IPS-NIHi7 (cell line): ENCODE results near the gene TP53BP1.
A peak's percentile ranks its signal among the peaks of the same experiment; 100 is the strongest.
"Not testable (repeated sequence)": the region's sequence is repeated elsewhere in the genome, so short reads cannot be mapped to it uniquely, and the experiment has no call there.

Source experiments
- DNase-seq: peaks from one replicate; pipeline ENCODE4 v3.0.0; 2012; ENCODE audit warnings: mixed read lengths; ENCODE audit errors: extremely low spot score

Gene TP53BP1

DNA sequence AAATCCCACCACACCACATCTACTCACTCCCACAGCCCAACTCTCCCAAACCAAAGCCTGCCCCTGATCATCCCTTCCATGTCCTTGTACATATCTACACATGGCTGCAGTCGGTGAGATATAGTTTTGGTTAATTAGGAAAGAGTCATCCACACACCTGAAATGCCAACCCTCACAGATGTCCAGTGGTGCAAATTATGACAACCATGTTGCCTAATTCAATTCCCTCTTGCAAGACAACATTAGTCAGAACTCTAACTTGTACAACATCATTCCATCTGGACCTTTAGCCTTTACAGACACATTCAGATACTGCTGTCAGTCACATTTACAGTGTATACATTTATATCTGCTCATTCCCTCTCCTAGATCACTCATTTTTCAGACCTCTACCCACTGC, 80.9 kb downstream of the TP53BP1 start:
- no peak for DNase-seq

DNA sequence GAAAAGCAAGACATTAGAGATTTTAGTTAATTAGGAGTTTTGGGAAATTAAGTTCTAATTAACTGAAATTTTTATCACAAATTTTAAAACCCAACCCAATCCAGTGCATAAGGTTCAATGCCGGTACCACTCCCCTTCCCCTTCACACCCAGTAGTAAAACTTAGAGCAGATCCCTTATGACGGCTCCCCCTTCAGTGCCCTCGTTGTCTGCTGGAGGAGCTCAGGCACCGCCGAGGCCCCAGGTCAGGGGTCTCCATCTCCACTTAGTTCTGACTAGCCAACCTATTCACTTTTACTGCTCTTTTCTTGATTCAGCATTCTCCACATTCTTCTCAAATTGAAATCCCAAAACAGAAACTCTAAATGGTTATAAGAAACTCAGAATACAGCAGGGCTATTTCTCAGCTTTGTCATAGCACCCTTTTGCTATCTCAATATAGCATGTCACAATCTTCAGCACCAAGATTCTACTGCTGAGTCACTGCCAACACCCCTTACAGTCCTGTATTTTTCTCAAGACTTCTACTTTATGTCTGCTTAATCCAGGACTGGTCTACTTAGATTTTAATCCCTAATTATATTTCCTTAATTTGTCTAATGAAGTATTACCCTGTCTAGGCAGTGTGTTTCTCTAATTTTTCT, 82.3 kb downstream of the TP53BP1 start:
- DNase-seq, result no peak

DNA sequence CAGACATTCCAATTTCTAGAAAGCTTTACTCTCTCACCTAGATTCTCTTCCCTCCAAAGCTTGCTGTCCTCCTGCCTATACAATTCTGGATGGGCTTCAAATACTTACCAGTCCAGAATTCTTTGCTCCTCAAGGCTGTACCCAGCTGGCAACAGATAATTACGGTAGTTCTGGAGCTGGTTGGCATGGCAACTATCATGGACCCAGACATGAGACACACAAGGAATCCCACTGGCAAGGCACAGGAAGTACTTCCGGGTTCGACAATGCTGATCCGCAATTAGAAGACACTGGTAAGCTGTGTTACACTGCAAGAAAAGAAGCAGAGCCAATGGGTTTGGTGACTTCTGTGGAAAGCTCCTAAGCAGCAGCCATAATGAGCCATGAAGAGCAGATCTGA, 84.2 kb downstream of the TP53BP1 start:
- no peak for DNase-seq

DNA sequence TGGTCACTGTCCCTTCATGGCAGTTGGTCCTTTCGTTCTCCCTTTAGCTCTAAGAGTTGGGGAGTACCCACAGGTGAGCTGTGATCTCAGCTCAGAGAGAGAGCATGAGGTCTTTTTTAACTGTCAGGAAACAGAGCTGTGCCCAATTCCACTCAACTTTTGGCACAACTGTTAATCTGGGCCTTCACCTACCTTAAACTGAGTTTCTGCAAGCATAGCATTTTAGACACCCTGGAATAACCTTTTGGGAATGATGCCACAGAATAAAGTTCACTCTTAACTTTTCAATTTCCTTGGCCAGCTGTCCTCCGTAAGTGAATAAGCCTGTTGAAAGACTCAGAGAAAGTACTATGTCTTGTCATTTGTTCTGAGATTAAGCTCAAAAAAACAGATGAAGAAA, 86.1 kb downstream of the TP53BP1 start:
- DNase-seq, result no peak

DNA sequence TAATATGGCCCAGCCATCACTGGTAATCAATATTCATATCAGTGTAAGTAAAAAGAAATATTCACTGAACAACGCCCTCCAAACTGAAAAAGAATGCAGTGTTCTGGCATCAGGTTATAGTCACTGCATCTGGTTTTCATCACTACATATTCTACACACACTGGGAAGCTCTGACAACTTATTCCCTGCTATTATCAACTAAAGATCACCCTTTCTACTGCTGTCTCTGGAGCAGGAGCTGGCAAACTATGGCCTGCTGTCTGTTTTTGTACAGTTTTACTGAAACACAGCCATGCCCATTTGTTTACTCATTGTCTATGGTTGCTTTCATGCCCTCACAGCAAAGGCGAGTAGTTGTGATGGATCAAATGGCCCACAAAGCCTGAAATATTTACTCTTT, 86.8 kb downstream of the TP53BP1 start:
- no peak for DNase-seq

DNA sequence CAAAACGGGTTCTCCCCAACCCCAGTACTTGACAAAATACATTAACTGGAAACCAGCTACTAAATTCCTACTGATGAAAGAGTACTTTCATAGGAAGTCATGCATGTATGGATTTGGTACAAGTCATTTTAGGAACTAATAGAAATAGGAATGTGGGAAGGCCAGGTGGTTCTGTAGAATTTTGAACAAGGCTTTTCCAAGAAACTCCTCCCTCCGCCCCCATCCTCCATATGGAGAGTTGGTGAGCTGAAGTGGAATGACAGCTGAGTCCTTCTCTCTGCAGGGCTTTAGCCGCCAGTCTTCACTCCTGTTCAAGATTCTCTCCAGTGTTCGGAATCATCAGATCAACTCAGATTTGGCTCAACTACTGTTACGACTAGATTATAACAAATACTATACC, 88.8 kb downstream of the TP53BP1 start:
- no peak for DNase-seq

DNA sequence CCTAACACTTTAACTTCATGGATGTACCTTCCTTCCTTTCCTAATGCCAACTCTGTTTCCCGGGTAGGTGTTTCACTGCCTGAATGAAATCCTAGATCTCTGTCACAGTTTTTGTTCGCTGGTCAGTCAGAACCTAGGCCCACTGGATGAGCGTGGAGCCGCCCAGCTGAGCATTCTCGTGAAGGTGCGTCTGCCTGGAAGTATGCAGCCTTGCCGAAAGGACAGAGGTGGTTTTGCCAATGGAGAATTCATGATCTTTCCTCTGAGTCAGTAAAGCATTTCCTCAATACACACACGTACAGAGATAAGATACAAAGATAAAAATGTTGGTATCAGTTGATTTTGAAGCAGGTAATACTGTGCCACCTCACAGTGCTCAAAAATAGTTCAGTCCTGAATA, 89.3 kb downstream of the TP53BP1 start:
- no peak for DNase-seq

DNA sequence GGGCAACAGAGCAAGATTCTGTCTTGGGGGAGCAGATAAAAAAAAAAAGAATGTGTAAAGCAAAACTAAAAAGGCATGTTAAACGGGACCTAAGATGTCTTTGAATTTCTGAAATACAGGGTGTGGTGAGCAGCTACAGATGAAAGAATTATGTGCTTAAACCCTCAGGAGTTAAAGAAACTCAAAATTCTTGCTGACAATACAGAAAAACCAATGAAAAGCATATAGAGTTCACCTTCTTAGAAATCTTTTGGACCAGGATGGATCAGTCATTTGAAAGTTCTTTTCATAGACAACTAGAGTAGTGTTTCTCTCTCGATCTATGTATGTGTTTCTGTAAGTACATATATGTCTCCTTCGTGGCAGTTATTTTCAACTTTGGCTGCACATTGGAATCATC, 90.7 kb downstream of the TP53BP1 start:
- DNase-seq, result no peak

DNA sequence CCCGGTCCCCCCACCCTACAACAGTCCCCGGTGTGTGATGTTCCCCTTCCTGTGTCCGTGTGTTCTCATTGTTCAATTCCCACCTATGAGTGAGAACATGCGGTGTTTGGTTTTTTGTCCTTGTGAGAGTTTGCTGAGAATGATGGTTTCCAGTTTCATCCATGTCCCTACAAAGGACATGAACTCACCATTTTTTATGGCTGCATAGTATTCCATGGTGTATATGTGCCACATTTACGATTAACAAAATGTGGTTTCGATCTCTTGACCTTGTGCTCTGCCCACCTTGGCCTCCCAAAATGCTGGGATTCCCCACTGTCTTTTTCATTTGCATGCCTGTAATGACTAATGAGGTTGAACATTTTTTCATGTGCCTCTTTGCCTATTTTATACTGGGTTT, 99.4 kb downstream of the TP53BP1 start:
- not testable (repeated sequence) for DNase-seq

DNA sequence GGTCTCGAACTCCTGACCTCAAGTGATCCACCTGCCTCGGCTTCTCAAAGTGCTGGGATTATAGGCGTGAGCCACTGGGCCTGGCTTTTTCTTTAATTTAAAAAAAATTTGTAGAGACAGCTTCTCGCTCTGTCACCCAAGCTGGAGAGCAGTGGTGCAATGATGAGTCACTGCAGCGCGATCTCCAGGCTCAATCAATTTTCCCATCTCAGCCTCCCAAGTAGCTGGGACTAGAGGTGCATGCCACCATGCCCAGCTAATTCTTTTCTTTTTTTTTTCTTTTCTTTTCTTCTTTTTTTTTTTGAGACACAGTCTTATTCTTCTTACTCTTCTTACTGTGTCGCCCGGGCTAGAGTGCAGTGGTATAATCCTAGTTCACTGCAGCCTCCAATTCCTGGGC, 102.2 kb downstream of the TP53BP1 start:
- DNase-seq, result no peak

DNA sequence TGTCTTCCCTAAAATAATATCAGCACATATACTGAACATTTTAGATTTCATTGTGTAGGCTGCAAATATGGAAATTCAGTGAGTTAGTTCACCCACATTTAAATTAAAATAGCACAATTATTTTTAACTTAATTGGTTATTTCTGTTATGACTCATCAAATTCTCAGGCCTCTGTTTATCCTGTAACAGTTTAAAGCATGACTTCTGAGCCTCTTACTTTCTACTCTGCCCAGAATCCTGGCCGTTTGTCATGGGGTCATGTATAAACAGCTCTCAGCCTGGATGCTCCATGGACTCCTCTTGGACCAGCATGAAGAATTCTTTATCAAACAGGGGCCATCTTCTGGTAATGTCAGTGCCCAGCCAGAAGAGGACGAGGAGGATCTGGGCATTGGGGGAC, 109.9 kb downstream of the TP53BP1 start:
- DNase-seq, result no peak

DNA sequence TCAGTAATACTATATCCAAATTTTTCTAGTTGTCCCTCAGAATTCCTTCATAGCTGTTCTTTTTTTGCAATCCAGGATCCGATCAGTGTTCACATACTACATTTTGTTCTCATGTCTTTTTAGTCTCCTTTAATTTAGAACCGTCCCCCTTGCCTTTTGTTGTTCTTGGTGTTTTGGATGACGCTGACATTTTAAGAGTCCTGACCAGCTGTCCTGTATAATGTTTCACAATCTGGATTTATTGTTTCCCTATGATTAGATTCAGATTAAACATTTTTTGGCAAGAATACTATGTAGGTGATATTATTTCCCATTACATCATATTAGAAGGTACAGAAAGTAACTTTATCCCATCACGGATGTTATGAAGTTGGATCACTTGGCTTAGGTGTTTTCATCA, 110.6 kb downstream of the TP53BP1 start:
- no peak for DNase-seq

DNA sequence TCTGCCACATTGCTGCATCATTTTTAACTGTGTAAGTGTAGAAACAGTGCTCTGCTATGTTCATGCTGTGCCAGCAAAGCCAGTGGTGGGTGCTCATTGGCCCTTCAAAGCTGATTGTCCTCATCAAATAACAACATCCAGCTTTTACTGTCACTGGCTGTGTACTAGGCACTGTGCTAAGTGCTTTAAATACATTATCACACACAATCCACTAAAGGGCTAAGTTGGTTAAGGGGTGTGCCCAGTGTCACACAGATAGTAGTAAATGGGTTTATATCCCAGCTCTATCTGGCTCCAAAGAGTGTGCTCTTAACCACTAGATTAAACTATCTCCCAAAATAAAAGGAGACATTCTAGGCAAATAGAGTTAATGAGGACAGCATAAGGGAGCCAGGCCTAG, 114.4 kb downstream of the TP53BP1 start:
- no peak for DNase-seq

DNA sequence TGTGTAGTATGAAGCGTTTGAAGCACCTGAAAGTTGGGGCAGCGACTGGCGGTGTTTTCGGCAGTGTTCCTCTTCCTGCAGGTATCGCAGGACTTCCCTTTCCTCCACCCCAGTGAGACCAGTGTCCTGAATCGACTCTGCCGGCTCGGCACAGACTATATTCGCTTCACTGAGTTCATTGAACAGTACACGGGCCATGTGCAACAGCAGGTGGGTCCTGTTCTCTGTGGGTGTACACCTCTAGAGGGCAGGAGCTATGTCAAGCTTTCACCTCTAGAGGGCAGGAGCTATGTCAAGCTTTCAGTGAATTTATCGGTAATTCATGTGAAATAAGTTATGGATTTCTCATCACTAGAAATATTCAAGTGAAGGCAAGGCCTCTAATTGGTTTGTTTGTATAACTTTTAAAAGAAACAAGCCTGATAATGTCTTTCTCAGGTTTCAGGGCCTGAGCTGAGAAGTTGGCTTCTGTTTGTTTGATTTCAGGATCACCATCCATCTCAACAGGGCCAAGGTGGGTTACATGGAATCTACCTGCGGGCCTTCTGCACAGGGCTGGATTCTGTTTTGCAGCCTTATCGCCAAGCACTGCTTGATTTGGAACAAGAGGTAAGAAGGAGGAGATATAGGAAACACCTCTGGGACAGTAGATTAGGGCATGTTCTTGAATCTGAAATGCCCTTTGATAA, 116.8 kb downstream of the TP53BP1 start:
- peak; percentile 49 for DNase-seq

DNA sequence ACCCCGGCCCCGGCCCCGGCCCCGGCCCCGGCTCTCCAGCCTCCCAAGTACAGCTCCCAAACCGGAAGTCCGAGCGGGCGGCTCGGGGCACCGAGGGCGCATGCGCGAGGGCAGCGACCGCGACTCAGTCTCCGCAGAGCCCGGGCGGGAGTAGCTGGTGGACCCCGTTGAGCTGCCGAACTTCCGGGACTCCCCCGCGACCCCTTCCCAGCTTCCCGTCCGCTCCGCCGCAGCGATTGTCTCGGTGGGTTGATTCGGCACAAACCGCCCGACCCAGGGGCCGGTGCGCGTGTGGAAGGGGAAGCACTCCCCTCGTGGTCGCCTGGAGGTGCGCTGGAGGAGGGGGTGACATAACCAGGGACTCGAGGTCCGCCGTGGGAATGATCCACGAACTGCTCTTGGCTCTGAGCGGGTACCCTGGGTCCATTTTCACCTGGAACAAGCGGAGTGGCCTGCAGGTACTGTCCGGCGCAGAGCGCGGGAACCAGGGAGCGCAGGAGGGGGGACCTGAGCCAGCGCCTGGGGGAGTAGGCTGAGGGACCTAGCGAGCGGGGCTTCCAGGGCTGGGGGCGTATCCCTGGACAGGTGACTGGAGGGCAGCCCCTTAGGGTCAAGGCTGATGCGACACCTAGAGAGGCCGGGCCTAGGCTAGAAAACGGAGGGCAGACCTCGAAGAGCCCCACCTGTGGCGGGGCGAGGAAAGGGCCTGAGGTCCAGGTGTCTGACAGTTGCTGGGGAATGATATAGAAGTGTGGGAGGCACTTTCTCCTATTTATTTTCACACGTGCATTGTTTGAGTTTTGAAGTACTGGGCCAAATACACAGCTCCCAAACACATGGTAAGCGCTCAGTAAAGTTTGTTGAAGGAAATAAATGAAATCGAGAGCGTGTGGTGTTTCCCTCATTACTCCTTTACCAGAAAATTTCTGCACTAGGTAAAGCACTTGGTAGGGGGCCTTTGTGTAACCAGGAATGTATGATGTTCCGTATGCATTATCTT, 121.7 kb downstream of the TP53BP1 start, which contains the start of the genes TUBGCP4 and ZSCAN29:
TUBGCP4 (plus strand) TSS at position 127 of the 1,000 bp plus-strand sequence; CDS start at position 381, 254 bp downstream.
ZSCAN29 (minus strand) TSS at position 69 of the 1,000 bp plus-strand sequence. CDS start 1,130 bp downstream, outside the sequence.
- DNase-seq, result peak; percentile 99

DNA sequence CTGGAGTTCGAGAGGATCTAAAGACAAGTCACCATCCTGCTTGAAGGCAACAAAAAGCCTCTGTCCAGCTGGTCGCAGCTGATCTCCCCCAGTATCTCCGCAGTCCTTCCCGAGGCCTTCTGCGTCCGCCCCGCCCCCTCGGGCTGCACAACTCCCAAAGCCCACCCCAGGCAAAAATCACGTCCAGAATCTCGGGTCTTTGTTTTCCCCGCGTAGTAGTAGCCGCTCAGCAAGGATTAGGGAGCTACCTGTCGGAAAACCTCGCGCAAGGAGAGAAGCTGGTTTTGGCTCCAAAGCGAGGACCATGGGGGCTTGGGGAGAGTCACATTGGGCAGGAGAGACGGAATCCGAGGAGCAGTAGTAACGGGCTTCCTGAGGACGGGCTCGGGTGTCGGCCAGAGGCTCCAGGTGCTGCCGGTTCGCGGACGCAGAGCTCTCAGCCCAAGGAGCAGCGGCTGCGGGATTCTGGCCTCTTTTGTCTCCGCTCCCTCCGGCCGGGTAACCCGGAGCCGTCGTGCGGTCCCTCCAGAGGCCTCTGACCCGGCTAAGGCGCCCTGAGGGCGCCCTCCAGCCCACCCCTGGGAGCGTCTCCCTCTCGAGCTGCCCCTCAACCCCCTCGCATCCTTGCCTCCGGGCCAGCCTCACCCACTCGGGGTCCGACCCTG, 122.5 kb downstream of the TP53BP1 start:
- peak; percentile 62 for DNase-seq

DNA sequence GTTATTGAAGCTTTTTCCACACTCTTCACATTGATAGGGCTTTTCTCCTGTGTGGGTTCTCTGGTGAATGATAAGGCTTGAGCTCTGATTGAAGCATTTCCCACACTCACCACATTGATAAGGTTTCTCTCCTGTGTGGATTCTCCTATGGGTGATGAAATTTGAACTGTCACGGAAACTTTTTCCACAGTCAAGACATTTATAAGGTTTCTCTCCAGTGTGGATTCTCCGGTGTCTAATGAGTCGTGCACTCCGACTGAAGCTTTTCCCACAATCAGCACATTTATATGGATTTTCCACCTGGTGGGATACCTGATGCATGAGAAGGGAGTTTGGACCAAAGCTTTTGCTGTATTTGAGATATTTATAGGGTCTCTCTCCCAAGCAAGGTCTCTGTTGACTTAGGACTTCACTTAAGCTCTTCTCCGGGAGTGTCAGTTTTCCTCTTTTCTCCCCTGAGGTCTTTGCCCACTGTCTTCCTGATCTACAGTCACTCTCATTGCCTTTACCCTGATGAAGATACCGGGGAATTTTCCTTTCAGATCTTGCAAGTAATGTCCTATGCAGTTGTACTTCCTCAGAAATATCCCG, 131.5 kb downstream of the TP53BP1 start:
- no peak for DNase-seq

DNA sequence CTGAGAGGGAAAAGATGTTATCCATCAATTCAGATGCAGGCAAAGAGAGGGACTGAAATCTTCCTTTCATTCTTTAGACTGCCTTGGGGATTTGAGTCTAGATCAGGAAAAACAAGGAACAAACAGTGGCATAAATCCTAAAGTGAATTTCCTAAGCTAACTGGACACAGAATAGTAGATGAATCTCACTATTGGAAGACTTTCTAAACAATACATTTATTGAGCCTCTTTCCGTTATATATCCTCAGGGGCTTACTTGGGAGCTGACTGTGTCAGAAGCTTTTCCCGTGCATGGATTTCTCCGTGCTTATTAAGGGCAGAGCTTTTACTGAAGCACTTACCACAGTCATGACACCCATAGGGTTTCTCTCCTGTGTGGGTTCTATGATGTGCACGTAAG, 132.1 kb downstream of the TP53BP1 start:
- no peak for DNase-seq
